SK-N-SH (cell line): Measurements from ENCODE around the gene PNKD. TPM values are rescaled to one million over a fixed set of nuclear protein-coding genes. Genes with fewer than 3 reads are reported as not detected.

Experiments used
- CTCF ChIA-PET: fragments of 300-600, 350-600 bp; formaldehyde crosslinking; extraction: SDS; loops from one replicate; lab custom pipeline; 2021; lab: Yijun Ruan, JAX
- POLR2A ChIA-PET: fragments of 350-600 bp; sonication (Branson Sonifier 250); formaldehyde crosslinking; extraction: SDS; loops from one replicate; lab custom pipeline; 2020; ENCODE audit warnings: antibody characterized with exemption, inconsistent platforms; lab: Yijun Ruan, JAX
- DNase-seq: peaks from one replicate; pipeline ENCODE4 v3.0.0; 2012
- H2AFZ ChIP-seq: fragments of 200-600 bp; sonication (generic); 2 replicates; pipeline ENCODE4 v1.8.1; 2016; ENCODE audit warnings: antibody characterized with exemption, mild to moderate bottlenecking, low read depth
- H3F3A ChIP-seq: fragments of 200-600 bp; sonication (generic); replicated peaks from 2 replicates; pipeline ENCODE3; 2016; ENCODE audit warnings: antibody characterized with exemption, mild to moderate bottlenecking; ENCODE audit not compliant: insufficient read depth
- H3K27ac ChIP-seq, 2 experiments: fragments of 200-500 bp in 1 of 2; fragments of 200-600 bp in 1 of 2; sonication (Bioruptor generic) in 1 of 2; sonication (generic), shearing (Covaris generic) in 1 of 2; 2 replicates each; pipeline versions ENCODE4 v1.5.1 to v1.6.1; 2014 to 2016; ENCODE audit warnings: low read depth in 2 of 2, inconsistent platforms in 1 of 2, low read length in 1 of 2, mild to moderate bottlenecking in 1 of 2, mixed read lengths in 1 of 2
- H3K27me3 ChIP-seq: fragments of 200-600 bp; sonication (generic), shearing (Covaris generic); 2 replicates; pipeline ENCODE4 v1.6.1; 2016; ENCODE audit warnings: mixed run types; ENCODE audit not compliant: insufficient read depth
- H3K36me3 ChIP-seq, 2 experiments: fragments of 200-500 bp in 1 of 2; fragments of 200-600 bp in 1 of 2; sonication (Bioruptor generic) in 1 of 2; sonication (generic) in 1 of 2; replicated peaks in 1 of 2; 2 replicates each; pipeline versions ENCODE3 to v1.5.1; 2014 to 2016; ENCODE audit warnings: low read length in 1 of 2, mild to moderate bottlenecking in 1 of 2; ENCODE audit not compliant: insufficient read depth in 2 of 2, control insufficient read depth in 1 of 2
- H3K4me1 ChIP-seq, 2 experiments: fragments of 200-500 bp in 1 of 2; fragments of 200-600 bp in 1 of 2; sonication (Bioruptor generic) in 1 of 2; sonication (generic), shearing (Covaris generic) in 1 of 2; 2 replicates each; pipeline versions ENCODE4 v1.5.1 to v1.6.1; 2014 to 2016; ENCODE audit warnings: low read depth in 1 of 2, low read length in 1 of 2, mixed run types in 1 of 2; ENCODE audit not compliant: insufficient read depth in 2 of 2, control insufficient read depth in 1 of 2
- H3K4me2 ChIP-seq: fragments of 200-600 bp; sonication (generic), shearing (Covaris generic); 2 replicates; pipeline ENCODE4 v1.6.1; 2017; ENCODE audit warnings: mixed run types
- H3K4me3 ChIP-seq, 2 experiments: fragments of 200-500 bp in 1 of 2; fragments of 200-600 bp in 1 of 2; sonication (Bioruptor generic) in 1 of 2; sonication (generic), shearing (Covaris generic) in 1 of 2; 2 replicates each; pipeline versions ENCODE4 v1.5.1 to v1.8.1; 2014 to 2016; ENCODE audit warnings: low read depth in 2 of 2, inconsistent platforms in 1 of 2, low read length in 1 of 2, mild to moderate bottlenecking in 1 of 2, mixed read lengths in 1 of 2, moderate library complexity in 1 of 2
- H3K79me2 ChIP-seq: fragments of 200-600 bp; sonication (generic); 2 replicates; pipeline ENCODE4 v1.8.1; 2017; ENCODE audit warnings: mild to moderate bottlenecking; ENCODE audit not compliant: insufficient read depth
- H3K9ac ChIP-seq: fragments of 200-600 bp; sonication (generic); 2 replicates; pipeline ENCODE4 v1.6.1; 2017; ENCODE audit warnings: mixed run types
- H3K9me2 ChIP-seq: fragments of 200-600 bp; sonication (generic); 2 replicates; pipeline ENCODE4 v1.6.1; 2017; ENCODE audit warnings: mixed run types
- H3K9me3 ChIP-seq: fragments of 200-600 bp; sonication (generic); 2 replicates; pipeline ENCODE4 v1.6.1; 2017; ENCODE audit warnings: mixed run types, mild to moderate bottlenecking, moderate library complexity
- H4K20me1 ChIP-seq: fragments of 200-600 bp; sonication (generic); 2 replicates; pipeline ENCODE4 v1.6.1; 2017; ENCODE audit warnings: mild to moderate bottlenecking, mixed run types; ENCODE audit not compliant: insufficient read depth
- CHD2 ChIP-seq: fragments of 150-350 bp; IDR thresholded peaks from 2 replicates; pipeline ENCODE4 v1.6.1; 2018; ENCODE audit warnings: low read length; ENCODE audit not compliant: partially characterized antibody
- CTCF ChIP-seq: fragments of 200-600 bp; sonication (generic); IDR thresholded peaks from 2 replicates; pipeline ENCODE4 v1.6.1; 2017; ENCODE audit warnings: antibody characterized with exemption, mild to moderate bottlenecking, moderate library complexity
- FOXM1 ChIP-seq: IDR thresholded peaks from 2 replicates; pipeline ENCODE4 v1.4.0; 2012; ENCODE audit warnings: low read depth, mild to moderate bottlenecking
- IRF3 ChIP-seq: fragments of 150-350 bp; IDR thresholded peaks from 2 replicates; pipeline ENCODE4 v1.6.1; 2016; ENCODE audit warnings: mild to moderate bottlenecking, low read depth, low read length
- MEF2A ChIP-seq: IDR thresholded peaks from 2 replicates; pipeline ENCODE4 v1.4.0; 2012; ENCODE audit warnings: low read depth, borderline replicate concordance
- MXI1 ChIP-seq: IDR thresholded peaks from 2 replicates; pipeline ENCODE4 v1.6.1; 2012; ENCODE audit warnings: mild to moderate bottlenecking, low read depth, low read length, improper control_type of control experiment
- NFIC ChIP-seq: IDR thresholded peaks from 2 replicates; pipeline ENCODE4 v1.4.0; 2012; ENCODE audit warnings: borderline replicate concordance
- NRF1 ChIP-seq: IDR thresholded peaks from 2 replicates; pipeline ENCODE4 v1.6.1; 2012; ENCODE audit warnings: low read depth, mild to moderate bottlenecking, low read length
- REST ChIP-seq: IDR thresholded peaks from 2 replicates; pipeline ENCODE4 v1.6.1; 2012; ENCODE audit warnings: mild to moderate bottlenecking, low read depth, low read length, moderate library complexity
- SIN3A ChIP-seq: IDR thresholded peaks from 2 replicates; pipeline ENCODE4 v1.6.1; 2012; ENCODE audit warnings: low read depth, mild to moderate bottlenecking, low read length, moderate library complexity, borderline replicate concordance
- SMC3 ChIP-seq: IDR thresholded peaks from 2 replicates; pipeline ENCODE4 v1.6.1; 2012; ENCODE audit warnings: low read depth, low read length, improper control_type of control experiment
- TAF1 ChIP-seq: IDR thresholded peaks from 2 replicates; pipeline ENCODE4 v1.6.1; 2012; ENCODE audit warnings: low read depth, mild to moderate bottlenecking, low read length, moderate library complexity, borderline replicate concordance
- TCF12 ChIP-seq: IDR thresholded peaks from 2 replicates; pipeline ENCODE4 v1.4.0; 2012
- TEAD4 ChIP-seq: IDR thresholded peaks from 2 replicates; pipeline ENCODE4 v1.4.0; 2012; ENCODE audit warnings: mild to moderate bottlenecking, borderline replicate concordance; ENCODE audit not compliant: insufficient read depth
- USF2 ChIP-seq: fragments of 150-350 bp; IDR thresholded peaks from 2 replicates; pipeline ENCODE4 v1.6.1; 2017; ENCODE audit warnings: antibody characterized with exemption, low read length, low read depth, borderline replicate concordance
- WGBS: methylation state at CpG from one replicate; pipeline ENCODE4 v1.1.6; 2017; ENCODE audit warnings: low lambda C conversion rate; 5-methylcytosine and 5-hydroxymethylcytosine counted together
- polyA plus RNA-seq, 3 experiments: library from polyadenylated mRNA; depleted of rRNA; stranded (reverse); fragments of >200 nt; gene quantifications; 2 replicates each; pipeline ENCODE4 v1.2.3, GENCODE V29; 2012

Gene PNKD
- polyA plus RNA-seq, 1 of the 3 experiments (the other 2 are of a cell fraction): 101 TPM

GRCh38 chr2:218289639-218290315 is 19.5 kb downstream of the PNKD start:
- Histone ChIP-seq H3K9me3 (no peaks in the 10 kb centered on the region), H3K9ac (no peak overlapping the region), H3K9me2 (no peaks in the 10 kb centered on the region), H3K4me2 (no peak overlapping the region), H3F3A (peaks cover 14% of the 10 kb centered on the region), H4K20me1 (no peaks in the 10 kb centered on the region), H3K27me3 (no peaks in the 10 kb centered on the region), H3K4me3 (no peak overlapping the region), H3K36me3 (no peaks in the 10 kb centered on the region), H2AFZ (no peak overlapping the region), H3K79me2 (0 out of 2 replicates have a peak, but pooled peaks cover 3% of the 10 kb centered on the region), H3K4me1 (peaks cover 12 to 16% of the 10 kb centered on the region in 2 experiments; a peak in 3 of 4 replicates), H3K27ac (no peak overlapping the region)
- TF ChIP-seq MEF2A: no peak
- no peak for TF ChIP-seq TCF12
- TF ChIP-seq TAF1: no peak
- TF ChIP-seq SIN3A: no peak
- no peak for TF ChIP-seq REST
- TF ChIP-seq NRF1: no peak
- TF ChIP-seq MXI1: no peak
- no peak for TF ChIP-seq IRF3
- TF ChIP-seq FOXM1: no peak
- no peak for TF ChIP-seq SMC3
- no peak for TF ChIP-seq CTCF
- TF ChIP-seq CHD2: no peak
- no peak for TF ChIP-seq TEAD4
- TF ChIP-seq USF2: no peak
- no peak for TF ChIP-seq NFIC
- ChIA-PET CTCF (interaction anchor here (0.6 to 2.0 kb wide), 4 partner anchors 12 to 67 kb away, joined by 3 to 11 read pairs (median 4); partner anchors contain the start of gene CATIP), POLR2A (no interaction called here)
- WGBS: 77% methylated on average over 6 of the region's 6 CpGs
- no peak for DNase-seq
